Germinal center (tissue), 1 donor: ENCODE data around the gene RECQL5.

ENCODE experiments used
- DNase-seq: peaks from one replicate; pipeline ENCODE4 v3.0.0; 2012; ENCODE audit warnings: mixed read lengths, low spot score

Gene RECQL5

GRCh38 chr17:75666959-75667790 lies at the start of gene RECQL5, which contains the start of gene SAP30BP:
TSS of gene RECQL5 (minus strand) at chr17:75667154. CDS start at chr17:75666557, 597 bp downstream.
TSS of gene SAP30BP (plus strand) at chr17:75667338. CDS start at chr17:75667373, 35 bp downstream.
- peak; percentile 93 for DNase-seq

DNA sequence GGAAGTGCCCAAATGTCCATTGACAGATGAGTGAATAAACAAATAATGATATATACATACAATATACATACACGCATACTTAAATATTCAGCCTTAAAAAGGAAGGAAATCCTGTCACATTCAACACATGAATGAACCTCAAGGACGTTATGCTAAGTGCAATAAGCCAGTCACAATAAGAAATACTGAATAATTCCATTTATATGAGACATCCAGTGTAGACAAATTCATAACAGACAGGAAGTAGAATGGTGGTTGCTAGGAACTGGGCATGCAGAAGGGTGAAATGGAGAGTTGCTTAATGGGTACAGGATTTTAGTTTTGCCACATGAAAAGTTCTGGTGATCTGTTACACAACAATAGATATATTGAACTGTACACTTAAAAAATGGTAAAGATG lies 45.5 kb upstream of the RECQL5 start:
- DNase-seq = no peak

GRCh38 chr17:75707079-75707571 lies 40.2 kb upstream of the RECQL5 start:
- no peak for DNase-seq

DNA sequence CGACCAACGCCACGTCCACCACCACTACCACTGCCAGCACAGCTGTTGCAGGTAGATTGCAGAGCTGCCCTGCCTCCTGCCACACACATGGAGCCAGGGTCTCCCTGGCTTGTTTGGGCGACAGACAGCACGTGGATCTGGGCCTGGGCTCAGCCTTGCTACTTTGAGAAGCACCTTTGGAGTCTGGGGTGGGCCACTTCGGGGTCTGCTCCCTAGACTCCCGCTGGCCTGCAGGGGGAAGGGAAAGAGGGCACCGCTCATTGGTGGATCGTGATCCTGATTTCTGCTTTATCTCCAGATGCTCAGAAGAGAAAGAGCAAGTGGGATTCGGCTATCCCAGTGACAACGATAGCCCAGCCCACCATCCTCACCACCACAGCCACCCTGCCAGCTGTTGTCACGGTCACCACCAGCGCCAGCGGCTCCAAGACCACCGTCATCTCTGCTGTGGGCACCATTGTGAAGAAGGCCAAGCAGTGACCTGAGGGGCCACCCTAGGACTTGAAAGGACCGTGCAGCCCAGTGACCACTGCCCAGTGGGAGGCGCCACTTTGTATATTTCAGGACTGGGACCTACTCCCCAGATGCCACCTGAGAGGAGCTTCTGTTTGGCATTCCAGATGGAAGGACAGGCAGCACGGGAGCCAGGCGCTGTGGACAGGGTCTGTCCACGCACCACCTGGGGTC lies 39.2 kb upstream of the RECQL5 start:
- DNase-seq = no peak

DNA sequence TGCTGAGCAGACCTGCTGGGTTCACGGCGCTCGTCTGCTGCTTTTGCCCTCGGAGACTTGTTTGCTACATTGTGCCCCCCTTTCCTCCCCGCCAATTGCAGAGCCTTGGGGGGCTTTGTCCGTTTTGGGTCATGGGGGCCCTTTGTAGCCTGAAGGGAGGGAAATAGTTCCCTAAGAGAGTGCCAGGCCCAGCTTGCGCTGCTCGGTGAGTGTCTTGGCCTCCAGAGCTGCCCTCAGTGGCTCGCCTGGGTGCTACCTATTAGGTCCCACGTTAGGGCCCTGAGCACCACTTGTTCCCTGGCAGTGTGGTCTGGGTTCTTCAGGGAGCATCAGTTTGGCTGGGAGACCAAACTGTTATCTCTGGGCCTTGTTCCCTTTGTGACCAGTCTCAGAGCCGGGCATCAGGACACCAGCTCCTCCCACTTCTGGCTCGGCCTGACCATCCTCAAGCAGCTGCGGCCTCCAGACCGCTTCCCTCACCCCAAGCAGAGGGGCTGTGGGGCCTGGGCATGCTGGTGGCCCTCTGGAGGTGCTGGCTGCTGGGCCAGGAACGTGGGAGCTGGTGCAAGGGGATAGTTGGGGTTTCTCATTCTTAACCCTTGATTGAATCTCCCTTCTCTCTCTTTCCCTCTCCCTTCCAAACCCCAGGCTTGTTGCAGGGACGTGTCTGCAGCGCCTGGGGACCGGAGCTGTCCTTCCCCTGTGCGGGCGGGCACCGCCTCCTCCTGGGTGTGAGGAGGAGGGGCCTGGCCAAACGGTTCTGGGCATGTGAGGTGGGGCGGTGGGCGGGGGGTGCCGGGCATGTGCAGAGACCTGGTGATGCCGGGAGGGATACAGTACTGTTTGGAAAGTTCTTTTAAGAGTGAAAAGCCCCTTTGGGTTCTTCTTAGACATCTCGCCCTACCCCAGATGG lies 38.3 kb upstream of the RECQL5 start:
- DNase-seq = no peak

GRCh38 chr17:75703591-75703990 lies 36.6 kb upstream of the RECQL5 start:
- no peak for DNase-seq

- no peak for DNase-seq
Measured at GRCh38 chr17:75703191-75703590, 36.2 kb upstream of the RECQL5 start.

DNA sequence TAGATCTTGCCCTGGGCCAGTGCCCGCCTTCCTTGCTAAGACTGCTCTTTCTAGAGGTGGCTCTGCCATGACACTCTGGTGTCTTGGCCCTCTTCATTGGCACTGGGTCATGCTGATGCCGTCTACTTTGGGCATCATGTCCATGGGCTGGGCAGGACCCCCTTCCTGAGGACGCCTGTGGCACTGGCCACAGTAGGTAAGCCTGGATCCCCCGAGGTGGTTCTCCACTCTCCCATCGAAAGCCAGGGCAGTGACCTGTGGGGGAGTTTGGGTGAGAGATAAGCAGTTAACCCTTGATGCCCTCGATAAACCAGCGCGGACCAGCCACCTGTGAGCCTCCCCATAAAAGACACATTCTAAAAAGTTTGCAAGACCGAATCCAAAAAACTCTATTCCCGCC lies 34.3 kb upstream of the RECQL5 start:
- DNase-seq = no peak

DNA sequence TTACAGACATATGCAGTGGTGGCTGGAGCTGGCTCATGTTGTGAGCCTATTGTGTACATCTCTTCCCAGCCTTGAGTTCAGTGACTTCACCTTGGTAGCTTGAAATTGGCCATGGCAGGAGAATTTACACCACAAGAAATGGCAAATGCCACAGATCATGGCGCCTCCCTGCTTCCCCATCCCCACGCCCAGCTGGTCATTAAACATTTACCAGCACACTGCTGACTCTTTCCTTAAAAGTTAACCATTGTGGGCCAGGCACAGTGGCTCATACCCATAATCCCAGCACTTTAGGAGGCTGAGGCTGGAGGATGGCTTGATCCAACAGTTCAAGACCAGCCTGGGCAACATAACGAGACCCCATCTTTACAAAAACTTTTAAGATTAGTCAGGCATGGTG lies 31.7 kb upstream of the RECQL5 start:
- DNase-seq = no peak

- DNase-seq = no peak
Measured at GRCh38 chr17:75697651-75698291, 30.8 kb upstream of the RECQL5 start.

DNA sequence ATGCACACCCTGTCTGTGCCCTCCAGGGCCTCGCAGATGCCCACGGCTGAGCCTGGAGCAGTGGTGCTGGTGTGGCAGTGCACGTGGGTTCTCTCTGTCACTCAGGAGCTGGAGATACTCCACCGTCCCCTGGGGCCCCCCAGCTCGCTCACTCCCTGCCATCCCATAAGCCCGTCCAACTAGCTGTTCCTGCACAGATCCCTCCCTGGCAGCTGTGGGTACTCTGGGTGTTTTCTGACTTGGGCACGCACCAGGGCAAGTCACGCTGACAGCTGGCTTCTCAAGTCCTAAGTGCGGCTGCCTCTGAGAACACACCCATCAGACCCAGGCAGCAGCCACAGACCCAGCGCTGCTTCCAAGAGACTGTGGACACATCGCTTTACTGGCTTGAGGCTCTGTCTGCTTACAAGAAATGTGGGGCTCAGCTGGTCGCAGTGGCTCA lies 28.9 kb upstream of the RECQL5 start:
- no peak for DNase-seq

GRCh38 chr17:75695141-75695829 lies 28.3 kb upstream of the RECQL5 start:
- DNase-seq = no peak

DNA sequence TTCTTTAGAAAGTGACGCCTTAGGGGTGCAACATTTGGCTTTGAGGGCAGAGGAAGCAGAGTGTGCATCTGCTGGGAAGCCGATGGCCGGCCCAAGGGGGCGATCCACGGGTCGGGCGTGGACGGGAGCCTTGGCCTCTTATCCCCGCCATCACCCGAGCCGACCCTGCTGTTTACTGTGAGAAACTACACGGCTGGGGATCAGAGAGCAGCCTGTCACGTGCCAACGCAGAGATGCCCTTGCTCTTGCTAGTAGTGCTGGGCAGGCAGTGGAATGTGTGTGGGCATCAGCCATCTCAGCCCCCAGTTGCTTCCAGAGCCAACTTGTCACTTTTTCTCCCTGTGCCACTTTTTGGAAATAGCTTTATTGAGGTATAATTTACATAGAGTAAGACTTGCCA lies 27.6 kb upstream of the RECQL5 start:
- DNase-seq = no peak

DNA sequence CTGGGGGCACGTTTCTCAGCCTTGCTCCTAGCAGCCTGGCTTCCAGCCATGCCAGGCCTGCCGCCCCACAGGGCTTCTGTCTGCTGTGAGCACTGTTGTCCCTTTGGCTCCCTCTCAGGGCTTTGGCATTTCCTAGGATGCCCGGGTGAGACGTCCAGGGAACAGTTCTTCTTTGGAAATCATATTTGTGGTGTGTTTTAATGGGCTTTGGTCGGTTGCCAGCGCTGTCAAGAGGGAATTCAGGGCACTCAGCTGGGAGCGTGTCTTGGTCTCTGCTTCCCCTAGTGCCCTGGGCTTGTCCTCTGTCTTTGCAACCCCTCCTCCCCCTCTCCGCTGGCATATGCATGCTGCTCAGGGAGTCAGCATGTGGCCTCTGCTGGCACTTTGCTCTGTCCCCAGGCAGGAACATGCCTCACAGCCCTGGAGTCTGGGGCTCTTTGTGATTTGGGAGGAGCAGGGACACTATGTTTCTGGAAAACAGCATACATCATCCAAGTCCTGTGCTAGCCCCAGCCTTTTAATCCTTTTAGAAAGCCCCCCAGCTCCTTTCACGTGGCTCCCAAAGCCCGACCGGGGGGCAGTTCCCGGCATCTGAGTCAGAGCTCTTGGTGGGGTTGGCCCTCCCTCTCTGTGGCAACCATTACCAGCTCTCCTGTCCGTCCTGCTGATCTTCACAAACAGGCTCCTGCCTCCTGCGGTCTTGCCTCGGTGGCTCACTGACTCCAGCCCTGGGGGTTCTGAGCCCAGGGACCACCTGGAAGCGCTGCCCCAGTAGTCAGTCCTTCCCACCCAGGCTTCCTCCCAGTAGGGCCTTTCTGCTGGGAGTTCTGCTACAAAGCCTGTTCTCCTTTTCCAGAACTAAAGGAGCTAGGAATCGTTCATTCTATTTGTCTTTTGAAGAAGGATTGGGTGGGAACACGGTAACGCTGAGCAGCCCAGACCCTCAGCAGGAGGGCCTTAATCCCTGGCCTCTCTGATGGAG lies 26.8 kb upstream of the RECQL5 start:
- no peak for DNase-seq

DNA sequence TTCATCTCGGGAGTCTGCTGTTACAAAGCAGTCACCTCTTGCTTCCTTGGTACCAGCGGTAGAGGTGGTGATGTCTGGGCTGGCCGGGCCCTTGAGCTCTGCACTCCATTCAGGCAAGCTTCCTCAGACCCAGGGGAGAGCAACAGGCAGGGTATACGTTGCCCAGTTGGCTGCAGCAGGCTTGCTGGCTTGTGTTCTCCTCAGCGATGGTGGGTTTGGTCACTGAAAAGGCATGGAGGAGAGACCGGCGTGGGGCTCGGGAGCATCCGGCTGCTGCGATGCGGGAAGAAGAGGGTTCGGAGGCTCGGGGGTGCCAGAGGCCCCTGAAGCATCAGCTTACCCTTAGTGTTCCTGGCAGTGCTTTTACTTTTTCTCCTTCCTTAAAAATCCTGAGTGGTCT lies 26.0 kb upstream of the RECQL5 start:
- DNase-seq = no peak

GRCh38 chr17:75691801-75692626 lies 25.1 kb upstream of the RECQL5 start:
- no peak for DNase-seq

GRCh38 chr17:75691371-75691791 lies 24.4 kb upstream of the RECQL5 start:
- DNase-seq = no peak

DNA sequence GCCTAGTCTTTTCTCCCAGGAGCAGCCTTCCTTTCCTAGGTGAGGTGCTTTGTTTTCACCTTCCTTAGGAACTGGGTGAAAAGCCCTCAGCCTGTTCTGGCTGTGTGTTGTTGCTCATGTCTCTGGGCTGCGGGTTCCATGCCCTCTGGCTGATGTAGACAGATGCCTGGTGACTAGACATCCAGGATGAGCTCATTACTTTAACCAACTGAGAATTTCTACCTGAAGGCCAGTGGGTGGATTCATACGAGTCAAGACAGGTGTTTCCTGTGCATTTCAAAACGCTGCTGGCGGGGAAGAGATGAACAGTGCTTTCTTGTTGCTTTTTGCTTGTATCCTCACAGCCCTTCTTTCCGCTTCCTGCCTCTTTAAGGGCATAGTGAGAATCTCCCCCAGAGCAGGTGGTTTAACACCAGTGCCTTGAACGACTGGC lies 22.5 kb upstream of the RECQL5 start:
- peak; percentile 57 for DNase-seq
